ENCODE results near the gene LLGL2.

- TF ChIP-seq CTCF (IDR thresholded peaks at IDR 0.05 in 8 of 11, conservative IDR thresholded peaks at IDR 0.05 in 3 of 11) (no peak), POLR2A (IDR thresholded peaks at IDR 0.05) (no peak)
Observed at GRCh38 chr17:75590849-75591721, 65.6 kb downstream of the LLGL2 start.
